ENCODE measurements around the gene MCC. TPM values are rescaled to one million over a fixed set of nuclear protein-coding genes. Genes with fewer than 3 reads are reported as not detected.

MCC gene
- total and polyA plus RNA-seq, 2 of the 4 experiments (the other 2 are of a cell fraction): 5.0 to 20.6 TPM

DNA sequence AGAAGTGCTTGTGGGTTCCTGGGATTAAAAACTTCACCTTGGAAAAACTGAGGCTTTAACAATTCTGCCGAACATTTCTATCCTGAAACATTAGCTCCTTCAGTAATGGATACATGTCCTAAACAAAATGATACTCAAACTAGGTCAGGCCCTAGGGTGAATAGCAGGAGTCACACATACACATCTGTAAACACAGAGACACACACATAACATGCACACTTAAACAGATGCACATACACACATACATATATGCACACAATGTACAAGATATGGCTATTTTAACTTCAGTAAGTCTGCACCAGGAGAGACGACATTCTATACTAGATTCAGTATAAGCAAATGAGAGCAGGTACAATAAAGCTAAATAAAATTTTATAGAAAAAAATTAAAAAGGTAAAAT is 387.3 kb downstream of the MCC start:
- dilution Hi-C loops (cut with HindIII; ENCODE audit: low sequenced_read_pairs, unreplicated experiment) (no loop called here), in situ Hi-C loops (cut with MboI; ENCODE audit: low sequenced_read_pairs) (no loop called here)

More for the DNA sequence above, 387.3 kb downstream of the MCC start:
- Histone ChIP-seq H3K9me3 (ENCODE audit: control insufficient read depth, insufficient read depth, low read length) (no peaks in the 10 kb centered on the region), H3K23ac (ENCODE audit: low read depth, low read length) (no peak overlapping the region), H2AFZ (replicated peaks; ENCODE audit: low read length, poor library complexity) (no peak overlapping the region), H3K18ac (ENCODE audit: low read depth, low read length) (no peak overlapping the region), H2BK120ac (ENCODE audit: low read depth, low read length) (no peak overlapping the region), H3K4me2 (ENCODE audit: low read depth, low read length) (no peak overlapping the region), H2BK5ac (ENCODE audit: low read depth, low read length, poor library complexity, severe bottlenecking) (no peak overlapping the region), H2AK9ac (replicated peaks; ENCODE audit: low read depth, low read length, poor library complexity) (no peak overlapping the region), H3K27ac (ENCODE audit: insufficient read depth, low read length) (no peak overlapping the region), H3K36me3 (ENCODE audit: control insufficient read depth, insufficient read depth, low read length) (peaks cover 32% of the 10 kb centered on the region), H3K27me3 (ENCODE audit: control insufficient read depth, insufficient read depth, low read length) (no peaks in the 10 kb centered on the region), H4K8ac (ENCODE audit: low read depth in 2 of 2, low read length in 2 of 2) (no peak overlapping the region), H2BK15ac (ENCODE audit: low read depth, low read length) (no peak overlapping the region), H4K20me1 (ENCODE audit: insufficient read depth, low read length) (no peaks in the 10 kb centered on the region), H2AK5ac (ENCODE audit: low read depth, low read length) (no peak overlapping the region), H3K9ac (ENCODE audit: low read depth, low read length) (no peak overlapping the region), H3K56ac (ENCODE audit: extremely low read depth, insufficient read depth, low read length) (no peak overlapping the region), H3K4ac (ENCODE audit: low read depth, low read length) (no peak overlapping the region), H3K79me1 (ENCODE audit: low read depth in 1 of 2, low read length in 2 of 2) (no peaks in the 10 kb centered on the region; a peak in 1 of 4 replicates), H3K4me3 (ENCODE audit: insufficient read depth, low read depth, low read length) (no peak overlapping the region), H3K14ac (replicated peaks; ENCODE audit: low read depth, low read length) (no peak overlapping the region), H2BK20ac (ENCODE audit: low read depth, low read length) (no peak overlapping the region), H3K4me1 (ENCODE audit: control insufficient read depth, insufficient read depth, low read length) (no peaks in the 10 kb centered on the region), H4K5ac (ENCODE audit: low read depth, low read length) (no peak overlapping the region), H4K91ac (ENCODE audit: insufficient read depth, low read depth, low read length) (no peak overlapping the region), H3K9me1 (ENCODE audit: insufficient read depth, low read length) (no peaks in the 10 kb centered on the region)
- no peak for DNase-seq
- CTCF ChIA-PET: interaction anchor here (0.6 to 1.4 kb wide), 3 partner anchors 20 to 111 kb away, joined by 3 to 4 read pairs (median 4); no protein-coding TSS in a partner anchor
- POLR2A ChIA-PET (ENCODE audit: unreplicated experiment): no interaction called here
- ATAC-seq (ENCODE audit: low read depth): no peak
- TF ChIP-seq NFE2L2 (IDR thresholded peaks at IDR 0.05; ENCODE audit: low read depth, low read length): no peak
- no peak for TF ChIP-seq MAFK (IDR thresholded peaks at IDR 0.05; ENCODE audit: low read depth, low read length)
- no peak for TF ChIP-seq POLR2A (IDR thresholded peaks at IDR 0.05; ENCODE audit: low read depth, low read length)
- no peak for TF ChIP-seq CHD1 (IDR thresholded peaks at IDR 0.05; ENCODE audit: low read depth, low read length)
- no peak for TF ChIP-seq RCOR1 (IDR thresholded peaks at IDR 0.05; ENCODE audit: insufficient replicate concordance, low read length)
- no peak for TF ChIP-seq RFX5 (IDR thresholded peaks at IDR 0.05; ENCODE audit: low read depth, low read length)
- no peak for TF ChIP-seq CEBPB (IDR thresholded peaks at IDR 0.05; ENCODE audit: low read depth, low read length)
- no peak for TF ChIP-seq ELK1 (IDR thresholded peaks at IDR 0.05; ENCODE audit: borderline replicate concordance, low read depth, low read length)
- no peak for TF ChIP-seq MXI1 (IDR thresholded peaks at IDR 0.05; ENCODE audit: borderline replicate concordance, low read depth, low read length)
- no peak for TF ChIP-seq FOS (IDR thresholded peaks at IDR 0.05; ENCODE audit: low read depth, low read length)
- TF ChIP-seq MAZ (IDR thresholded peaks at IDR 0.05; ENCODE audit: borderline replicate concordance, low read depth, low read length): no peak
- TF ChIP-seq RAD21 (IDR thresholded peaks at IDR 0.05; ENCODE audit: low read length): no peak
- TF ChIP-seq, protein P1, sequence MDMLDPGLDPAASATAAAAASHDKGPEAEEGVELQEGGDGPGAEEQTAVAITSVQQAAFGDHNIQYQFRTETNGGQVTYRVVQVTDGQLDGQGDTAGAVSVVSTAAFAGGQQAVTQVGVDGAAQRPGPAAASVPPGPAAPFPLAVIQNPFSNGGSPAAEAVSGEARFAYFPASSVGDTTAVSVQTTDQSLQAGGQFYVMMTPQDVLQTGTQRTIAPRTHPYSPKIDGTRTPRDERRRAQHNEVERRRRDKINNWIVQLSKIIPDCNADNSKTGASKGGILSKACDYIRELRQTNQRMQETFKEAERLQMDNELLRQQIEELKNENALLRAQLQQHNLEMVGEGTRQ (IDR thresholded peaks at IDR 0.05; ENCODE audit: low read depth, low read length): no peak
- no peak for TF ChIP-seq SMC3 (IDR thresholded peaks at IDR 0.05; ENCODE audit: low read depth, low read length)
- TF ChIP-seq BHLHE40 (IDR thresholded peaks at IDR 0.05; ENCODE audit: low read depth, low read length): no peak
- TF ChIP-seq, protein P2, sequence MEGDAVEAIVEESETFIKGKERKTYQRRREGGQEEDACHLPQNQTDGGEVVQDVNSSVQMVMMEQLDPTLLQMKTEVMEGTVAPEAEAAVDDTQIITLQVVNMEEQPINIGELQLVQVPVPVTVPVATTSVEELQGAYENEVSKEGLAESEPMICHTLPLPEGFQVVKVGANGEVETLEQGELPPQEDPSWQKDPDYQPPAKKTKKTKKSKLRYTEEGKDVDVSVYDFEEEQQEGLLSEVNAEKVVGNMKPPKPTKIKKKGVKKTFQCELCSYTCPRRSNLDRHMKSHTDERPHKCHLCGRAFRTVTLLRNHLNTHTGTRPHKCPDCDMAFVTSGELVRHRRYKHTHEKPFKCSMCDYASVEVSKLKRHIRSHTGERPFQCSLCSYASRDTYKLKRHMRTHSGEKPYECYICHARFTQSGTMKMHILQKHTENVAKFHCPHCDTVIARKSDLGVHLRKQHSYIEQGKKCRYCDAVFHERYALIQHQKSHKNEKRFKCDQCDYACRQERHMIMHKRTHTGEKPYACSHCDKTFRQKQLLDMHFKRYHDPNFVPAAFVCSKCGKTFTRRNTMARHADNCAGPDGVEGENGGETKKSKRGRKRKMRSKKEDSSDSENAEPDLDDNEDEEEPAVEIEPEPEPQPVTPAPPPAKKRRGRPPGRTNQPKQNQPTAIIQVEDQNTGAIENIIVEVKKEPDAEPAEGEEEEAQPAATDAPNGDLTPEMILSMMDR (conservative IDR thresholded peaks at IDR 0.05; ENCODE audit: low read depth, low read length): no peak
- BruUV-seq (replicated peaks): no TSS peak
- intact Hi-C loops (cut with micrococcal nuclease): no loop called here
- no CpG with 5 or more reads among the region's 2 CpGs for WGBS, 2 experiments (ENCODE audit: extremely low coverage in 2 of 2, insufficient read length in 1 of 2)
